ENCODE measurements around the gene MICAL2.

Gene MICAL2

DNA sequence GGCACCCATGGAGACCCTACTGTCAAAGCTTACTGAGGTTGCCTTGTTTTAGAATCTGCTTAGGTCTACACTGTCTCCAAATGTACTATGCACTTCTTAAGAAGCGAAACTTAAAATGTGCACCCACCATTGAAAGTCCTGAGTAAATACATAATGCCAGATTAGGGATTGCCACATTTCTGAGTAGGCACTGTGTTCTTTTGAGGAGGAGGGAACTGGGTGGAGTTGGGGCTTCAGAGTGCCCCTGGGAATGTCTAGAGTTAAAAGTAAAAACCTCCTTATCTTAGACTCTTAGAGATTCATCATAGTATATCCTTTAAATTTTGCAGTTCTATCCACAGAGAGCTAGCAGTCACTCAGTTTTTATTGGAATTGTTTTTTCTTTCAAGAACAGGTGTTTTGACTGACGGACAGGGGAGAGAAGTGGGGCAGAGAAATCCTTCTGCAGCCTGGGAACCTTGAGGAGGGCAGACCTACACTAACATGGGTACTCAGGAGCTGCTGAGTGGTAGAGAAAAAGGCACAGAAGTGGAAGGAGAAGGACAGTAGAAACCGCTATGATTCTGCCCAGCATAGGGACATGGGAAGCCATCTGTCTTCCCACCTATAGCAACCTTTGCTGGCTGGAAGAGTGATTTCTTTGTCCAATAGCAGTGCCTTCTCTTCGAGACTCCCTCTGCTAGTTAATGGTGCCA, 33.4 kb upstream of the MICAL2 start:
- no peak for DNase-seq (ENCODE audit: low read depth)

DNA sequence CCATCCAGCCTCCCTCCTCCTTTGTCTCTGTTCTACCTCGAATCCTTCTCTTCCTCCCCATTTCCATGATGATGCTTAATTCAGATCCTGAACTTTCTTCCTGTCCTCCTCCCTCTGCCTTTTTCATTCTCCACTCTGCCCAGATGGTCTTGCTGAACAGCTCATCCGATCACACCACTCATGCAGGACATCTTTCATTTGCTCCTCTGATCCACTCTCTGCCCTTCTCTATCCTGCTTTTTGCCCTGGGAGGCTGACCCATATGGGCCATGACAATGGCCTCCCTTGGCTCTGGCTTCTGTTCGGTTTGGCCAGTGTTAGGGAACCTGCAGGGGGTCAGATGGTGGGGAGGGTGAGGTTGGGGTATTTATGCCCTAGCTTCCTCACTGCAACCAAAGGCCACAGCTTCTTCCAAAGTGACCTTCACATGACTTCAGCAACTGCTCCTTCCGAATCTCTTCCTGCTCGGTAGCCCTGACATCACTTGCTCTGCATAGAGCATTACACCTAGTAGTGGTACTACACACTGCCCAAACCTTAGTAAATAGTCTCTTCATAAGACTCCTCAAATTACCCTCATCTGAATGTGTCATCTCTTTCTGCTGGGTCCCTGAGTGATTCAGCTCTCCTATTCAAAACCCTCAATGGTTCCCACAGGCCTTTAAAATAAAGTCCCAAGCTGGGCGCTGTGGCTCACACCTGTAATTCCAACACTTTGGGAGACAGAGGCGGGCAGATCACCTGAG, 32.7 kb upstream of the MICAL2 start:
- no peak for DNase-seq (ENCODE audit: low read depth)

DNA sequence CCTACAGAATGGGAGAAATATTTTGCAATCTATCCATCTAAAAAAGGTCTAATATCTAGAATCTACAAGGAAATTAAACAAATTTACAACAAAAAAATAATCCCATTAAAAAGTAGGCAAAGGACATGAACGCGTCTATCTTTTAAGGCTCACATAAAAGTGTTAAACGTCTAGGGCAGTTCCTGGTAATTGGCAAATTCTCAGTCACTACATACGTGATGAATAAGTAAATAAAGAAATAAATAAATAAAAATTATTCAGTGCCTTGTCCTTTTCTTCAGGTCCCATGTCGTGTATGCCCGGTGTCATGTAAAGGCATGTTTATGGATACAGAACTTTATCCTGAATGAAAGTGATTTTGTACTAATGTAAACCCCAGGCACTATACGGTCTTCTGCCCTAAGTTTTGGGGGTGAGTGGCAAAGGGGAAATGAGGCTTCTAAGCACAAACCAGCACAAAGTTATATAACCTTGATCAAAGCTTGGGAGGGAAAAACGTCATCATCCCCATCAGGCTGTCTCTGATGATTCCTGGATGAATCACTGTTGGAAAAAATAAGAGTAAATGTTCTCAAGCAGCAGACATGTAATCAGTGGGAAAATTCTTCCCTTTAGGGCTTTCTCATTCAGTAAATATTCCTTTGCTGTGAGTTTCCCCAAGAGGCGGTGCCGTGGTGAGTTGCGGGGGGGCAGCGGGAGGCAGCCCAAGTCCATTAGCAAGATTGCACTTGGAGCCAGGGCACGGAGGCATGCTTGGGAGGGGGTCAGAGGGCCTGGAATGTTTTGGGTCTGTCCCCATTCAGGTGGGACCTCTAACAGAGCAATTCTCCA, 30.4 kb upstream of the MICAL2 start:
- no peak for DNase-seq (ENCODE audit: low read depth)

DNA sequence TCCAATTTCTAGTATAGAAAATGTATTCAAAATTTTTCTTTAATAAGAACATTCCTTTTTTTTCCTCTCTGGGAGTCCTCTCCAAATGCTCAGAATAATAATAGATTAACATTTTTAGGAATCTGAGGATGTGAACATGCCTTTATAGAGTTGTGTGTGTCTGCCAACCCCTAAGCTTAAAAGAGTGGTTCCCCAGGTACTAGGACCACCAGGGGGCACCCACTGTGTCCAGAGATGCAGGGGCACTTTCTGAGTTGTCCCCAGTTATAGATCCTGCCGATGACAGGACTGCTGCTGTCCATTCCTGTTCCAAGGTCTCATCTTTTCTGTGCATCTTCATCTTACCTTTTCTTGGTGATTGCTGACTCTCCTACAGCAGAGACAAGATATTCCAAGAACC, 27.0 kb upstream of the MICAL2 start:
- no peak for DNase-seq (ENCODE audit: low read depth)

DNA sequence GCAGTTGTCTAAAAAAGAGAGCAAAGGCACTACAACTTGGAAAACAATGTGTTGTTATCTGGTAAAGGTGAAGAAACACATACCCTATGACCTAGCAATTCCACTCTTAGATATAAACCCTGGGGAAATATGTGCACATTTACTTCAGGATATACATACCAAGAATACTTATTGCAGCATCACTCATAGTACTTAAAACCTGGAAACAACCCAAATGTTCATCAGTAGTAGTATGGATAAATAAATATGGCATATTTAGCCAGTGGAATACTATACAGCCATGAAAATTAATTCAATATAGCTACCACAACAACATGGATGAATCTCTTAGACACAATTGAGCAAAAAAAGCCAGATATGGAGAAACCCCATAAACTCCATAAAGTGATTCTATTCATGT, 26.1 kb upstream of the MICAL2 start:
- no peak for DNase-seq (ENCODE audit: low read depth)

DNA sequence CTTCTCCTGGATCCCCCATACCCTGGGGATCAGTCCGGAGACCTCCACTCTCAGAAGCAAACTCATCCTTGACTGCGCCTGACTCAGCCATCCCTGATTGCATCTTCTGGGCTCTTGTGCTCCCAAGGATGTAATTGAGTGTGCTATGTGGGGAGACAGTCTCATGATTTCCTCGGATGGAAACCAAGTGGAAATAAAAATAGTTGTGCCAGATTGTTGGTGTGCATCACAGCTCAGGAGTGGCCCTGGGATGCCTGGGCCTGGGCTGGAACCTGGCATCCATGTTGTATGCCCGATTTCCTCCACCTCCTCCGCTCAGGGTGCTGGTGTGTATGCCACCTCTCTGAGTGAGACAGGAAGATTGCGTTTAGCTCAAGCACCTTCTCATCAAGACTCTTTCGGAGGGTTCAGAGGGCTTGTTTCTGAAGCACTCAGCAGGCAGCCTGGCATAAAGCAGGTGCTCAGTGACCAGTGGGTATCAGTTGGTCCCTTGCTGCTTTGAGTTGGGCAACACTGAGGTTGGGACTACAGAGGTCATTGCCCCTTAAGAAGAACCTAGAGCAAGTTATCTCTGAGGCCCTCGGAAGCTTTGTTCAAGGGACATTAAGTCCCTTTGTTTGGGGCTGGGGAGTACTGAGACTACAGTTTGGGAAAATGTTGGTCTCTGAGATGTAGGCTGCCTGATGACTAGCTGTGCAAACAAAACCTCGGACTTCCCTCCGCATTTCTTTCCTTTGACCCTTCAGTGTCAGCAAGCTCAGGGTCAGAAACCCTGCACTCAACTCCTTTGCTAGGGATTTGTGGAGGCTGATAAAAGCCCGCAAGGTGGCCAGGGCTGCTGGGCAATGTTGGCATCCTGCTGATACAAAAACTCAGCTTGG, 24.8 kb upstream of the MICAL2 start:
- no peak for DNase-seq (ENCODE audit: low read depth)

DNA sequence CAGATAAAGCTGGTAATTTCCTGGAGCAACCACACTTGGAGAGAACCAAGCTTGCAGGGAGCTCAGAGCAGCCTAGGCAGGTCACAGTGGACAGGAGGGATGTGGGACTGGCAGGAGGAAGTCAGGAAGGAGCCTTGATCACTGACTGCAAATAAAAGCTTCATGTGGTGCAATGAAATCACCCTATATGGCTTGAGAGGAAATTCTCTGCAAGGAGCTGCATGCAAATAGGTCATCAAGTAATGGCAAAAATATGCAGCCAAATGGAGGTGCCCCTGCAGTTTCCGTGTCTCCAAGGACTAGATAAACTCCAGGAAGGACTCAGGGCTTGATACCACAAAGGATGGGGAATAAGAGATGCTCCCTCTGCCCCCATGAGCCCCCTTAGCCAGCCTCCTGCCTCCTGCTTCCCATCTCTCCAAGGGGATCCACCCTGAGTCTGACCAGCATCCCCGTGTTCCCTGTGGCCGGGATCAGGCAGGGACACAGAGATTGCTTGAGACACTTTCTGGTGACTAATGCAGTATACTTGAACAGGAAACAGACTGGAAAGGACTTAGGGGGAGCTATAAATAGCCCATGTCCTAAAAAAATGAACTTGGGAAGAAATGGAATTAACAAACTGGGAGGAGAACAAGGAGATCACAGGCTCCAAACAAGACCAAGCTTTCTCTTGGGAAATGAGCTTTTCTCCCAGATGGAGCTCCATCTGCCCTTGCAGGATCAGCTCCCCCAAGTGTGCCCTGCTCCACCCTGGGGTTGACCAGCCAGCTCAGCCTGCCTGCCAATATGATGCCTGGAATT, 23.9 kb upstream of the MICAL2 start:
- no peak for DNase-seq (ENCODE audit: low read depth)

DNA sequence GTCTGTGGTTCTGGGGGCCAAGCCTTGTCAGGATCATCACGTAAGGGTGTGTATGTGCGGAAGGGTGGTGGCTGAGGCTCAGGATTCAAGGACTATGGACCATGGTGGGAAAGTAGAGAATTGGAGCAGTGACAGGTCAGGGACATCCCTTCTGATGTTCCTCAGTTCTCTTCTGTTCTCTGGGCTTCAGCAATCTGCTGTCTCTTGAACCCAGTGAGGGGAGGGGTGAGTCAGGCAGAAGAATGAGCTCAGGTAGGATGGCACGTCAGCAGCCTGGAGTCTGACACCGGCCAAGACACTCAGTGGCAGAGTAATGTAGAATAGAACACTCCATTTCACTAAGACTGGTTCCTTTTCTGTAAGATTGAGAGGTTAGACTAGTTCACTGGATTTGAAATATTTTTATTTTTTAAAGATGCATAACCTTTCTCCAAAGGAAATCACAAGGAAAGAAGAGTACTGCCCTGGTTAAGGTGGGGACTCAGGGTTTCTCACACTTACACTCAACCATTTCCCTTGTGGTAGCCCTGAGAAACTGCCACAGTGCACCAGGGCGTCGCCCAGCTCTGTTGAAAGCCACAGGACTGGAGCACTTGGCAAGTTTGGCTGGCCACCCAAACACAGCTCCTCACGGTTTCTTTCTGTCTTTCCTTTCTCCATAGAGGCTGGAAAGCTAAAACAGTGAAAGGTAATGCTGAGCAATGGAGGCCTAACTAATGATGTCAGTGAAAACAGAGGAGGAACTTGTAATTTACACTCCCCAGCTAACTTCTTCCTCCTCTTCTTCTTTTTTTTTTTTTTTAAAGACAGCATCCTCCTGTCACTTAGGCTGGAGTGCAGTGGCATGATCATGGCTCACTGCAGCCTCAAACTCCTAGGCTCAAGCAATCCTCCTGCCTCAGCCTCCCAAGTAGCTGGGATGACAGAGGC, 23.1 kb upstream of the MICAL2 start:
- peak; percentile 10 for DNase-seq (ENCODE audit: low read depth)

DNA sequence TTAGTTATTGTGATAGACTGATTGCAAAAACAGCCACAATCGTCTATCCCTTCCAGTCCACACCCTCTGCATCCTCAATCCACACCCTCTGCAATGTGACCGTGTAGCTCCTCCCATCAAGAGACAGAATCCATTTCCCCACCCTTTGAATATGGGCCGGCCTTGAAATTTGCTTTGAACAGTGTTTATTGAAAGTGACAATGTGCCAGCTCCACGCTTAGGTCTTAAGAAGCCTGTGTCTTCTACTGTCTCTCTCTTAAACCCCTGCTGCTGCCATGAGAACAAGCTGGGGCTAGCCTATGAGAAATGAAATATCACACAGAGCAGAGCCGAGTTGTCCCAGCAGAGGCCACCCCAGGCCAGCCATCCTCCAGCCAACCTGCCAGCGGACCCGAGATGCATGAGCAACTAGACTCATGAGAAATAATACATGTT, 22.3 kb upstream of the MICAL2 start:
- DNase-seq (ENCODE audit: low read depth) = no peak

DNA sequence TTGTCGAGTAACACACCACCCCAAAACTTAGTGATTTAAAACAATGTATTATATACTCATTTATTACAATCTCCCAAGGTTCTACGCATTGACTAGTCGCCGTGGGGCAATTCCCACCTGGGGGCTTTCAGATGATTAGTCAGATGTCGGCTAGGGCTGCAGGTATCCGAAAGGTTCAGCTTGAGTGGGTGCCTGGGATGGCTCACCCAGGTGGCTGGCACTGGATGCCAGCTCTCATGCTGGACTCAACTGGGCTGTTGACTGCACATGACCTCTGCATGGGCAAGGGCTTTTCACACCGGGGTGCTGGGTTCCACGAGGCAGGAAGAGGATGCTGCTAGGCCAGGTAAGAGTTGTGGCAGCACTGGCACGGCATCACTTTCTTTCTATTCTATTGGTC, 21.9 kb upstream of the MICAL2 start:
- DNase-seq (ENCODE audit: low read depth) = no peak

DNA sequence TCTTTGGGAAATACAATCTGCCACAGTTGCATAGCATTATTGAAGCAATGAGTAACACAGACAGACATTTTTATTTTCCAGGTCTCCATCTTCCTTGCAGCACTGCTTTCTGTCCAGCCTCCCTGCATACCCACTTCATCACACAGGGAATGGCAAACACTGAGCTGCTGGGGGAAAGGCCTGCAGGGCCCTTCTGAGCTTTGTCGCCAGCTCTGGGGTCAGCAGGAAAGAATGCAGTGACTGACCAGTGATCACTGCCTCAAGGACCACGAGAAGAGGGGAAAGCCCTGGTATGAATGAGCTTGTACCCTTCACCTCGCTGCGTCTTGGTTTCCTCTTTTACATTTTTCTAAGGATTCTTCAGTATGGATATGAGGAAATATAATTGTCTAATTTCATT, 21.3 kb upstream of the MICAL2 start:
- DNase-seq (ENCODE audit: low read depth) = no peak

DNA sequence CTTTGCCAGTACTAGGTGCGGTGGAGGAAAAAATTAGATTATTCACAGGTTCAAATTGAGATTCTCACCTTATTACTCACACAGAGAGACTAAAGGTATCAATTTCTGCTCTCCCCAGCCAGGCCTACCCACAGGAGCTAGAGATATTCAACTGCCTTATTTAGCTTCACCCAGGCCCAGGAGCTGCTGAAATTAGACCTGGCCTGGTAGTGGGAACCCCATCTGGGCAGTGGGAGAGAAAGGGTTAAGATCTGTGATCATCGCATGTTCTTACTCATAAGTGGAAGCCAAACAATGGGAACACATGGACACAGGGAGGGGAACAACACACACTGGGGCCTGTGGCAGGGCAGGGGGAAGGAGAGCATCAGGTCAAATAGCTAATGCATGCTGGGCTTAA, 20.9 kb upstream of the MICAL2 start:
- DNase-seq (ENCODE audit: low read depth) = no peak

DNA sequence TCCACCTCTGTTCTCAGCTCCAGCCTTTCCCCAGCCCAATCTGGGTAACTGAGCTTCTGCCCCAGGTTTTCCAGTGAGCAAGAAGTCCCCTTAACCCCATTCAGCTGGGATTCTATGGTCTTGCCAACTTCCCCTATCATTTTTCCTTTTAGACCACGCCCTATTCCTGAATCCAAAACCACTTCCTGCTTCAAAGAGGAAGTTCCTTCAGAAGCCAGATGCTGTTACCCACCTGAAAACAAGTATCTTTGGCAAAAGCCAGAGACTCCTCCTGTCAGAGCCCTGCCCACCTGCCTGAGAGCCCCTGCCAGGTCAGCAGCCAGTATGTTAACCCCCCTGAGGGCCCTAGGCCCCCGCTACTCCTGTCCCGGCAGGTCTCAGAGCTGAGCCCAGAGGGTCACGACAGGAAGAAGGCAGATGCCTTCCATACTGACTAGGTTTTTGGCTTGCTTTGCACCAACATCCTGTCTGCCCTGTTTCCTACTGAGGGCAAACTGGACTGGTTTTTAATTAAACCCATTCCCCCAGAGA, 20.3 kb upstream of the MICAL2 start:
- DNase-seq (ENCODE audit: low read depth) = no peak

DNA sequence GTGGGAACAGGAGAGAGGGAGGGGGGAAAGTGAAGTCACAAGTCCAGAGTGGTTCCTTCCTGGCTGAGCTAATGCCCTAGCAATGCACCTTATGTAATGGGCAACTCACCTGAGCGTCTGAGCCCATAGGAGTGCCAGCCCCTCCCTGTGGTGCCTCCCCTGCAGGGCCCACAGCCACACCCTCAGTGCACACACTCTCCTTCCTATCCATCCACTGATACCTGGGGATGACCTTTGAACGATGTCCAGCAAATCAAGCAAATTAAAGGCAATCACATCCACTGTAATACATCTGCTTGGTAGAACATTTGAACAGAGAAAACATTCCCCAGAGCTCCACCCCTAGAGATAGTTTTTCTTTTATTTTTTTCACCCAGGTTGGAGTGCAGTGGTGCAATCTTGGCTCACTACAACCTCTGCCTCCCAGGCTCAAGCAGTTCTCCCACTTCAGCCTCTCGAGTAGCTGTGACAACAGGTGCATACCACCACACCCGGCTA, 19.6 kb upstream of the MICAL2 start:
- DNase-seq (ENCODE audit: low read depth) = no peak

DNA sequence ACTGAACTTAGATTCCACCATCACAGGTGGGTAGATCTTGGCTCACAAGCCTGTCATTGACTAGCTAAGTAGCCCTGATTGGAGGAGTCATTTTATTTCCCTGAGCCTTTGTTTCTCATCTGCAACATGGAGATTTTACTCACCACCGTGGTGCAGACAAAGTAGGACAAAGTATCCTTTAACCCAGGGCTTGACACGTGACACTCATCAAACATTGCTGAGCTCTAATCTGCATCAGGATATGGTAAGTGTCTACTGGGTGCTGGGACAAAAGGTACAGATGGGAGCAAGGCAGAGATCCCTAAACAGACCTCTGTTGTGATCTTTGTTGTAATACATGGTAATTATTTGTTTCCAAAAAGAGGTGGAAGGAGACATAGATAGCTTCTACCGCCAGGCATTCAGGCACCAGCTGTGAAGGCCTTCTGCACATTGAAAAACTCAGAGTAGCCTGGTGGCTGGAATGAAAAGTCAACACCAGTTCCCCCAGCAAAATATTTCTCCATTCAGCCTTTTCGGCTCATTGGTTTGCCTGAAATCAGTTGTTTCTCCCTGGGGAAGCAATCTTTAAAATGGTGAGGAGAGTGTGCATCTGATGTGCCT, 18.3 kb upstream of the MICAL2 start:
- DNase-seq (ENCODE audit: low read depth) = no peak

DNA sequence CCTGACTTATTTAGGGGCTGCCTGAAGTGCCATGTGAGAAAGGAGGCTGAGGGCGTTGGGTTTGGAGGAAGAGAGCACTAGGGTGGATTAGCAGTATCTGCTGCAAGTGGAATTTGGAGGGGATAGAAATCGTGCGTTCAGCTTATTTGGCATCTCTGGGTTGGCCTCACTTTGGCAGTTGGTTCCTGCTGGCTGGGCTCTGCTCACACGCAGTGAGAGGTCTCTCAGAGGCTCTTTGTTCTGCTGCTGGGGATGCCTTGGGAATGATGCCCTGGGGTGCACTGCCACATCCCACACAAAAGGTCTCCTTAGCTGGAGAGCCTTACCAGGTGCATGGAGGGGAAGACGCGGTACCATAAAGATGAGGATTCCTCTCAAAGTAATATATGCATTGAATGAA, 17.7 kb upstream of the MICAL2 start:
- no peak for DNase-seq (ENCODE audit: low read depth)

DNA sequence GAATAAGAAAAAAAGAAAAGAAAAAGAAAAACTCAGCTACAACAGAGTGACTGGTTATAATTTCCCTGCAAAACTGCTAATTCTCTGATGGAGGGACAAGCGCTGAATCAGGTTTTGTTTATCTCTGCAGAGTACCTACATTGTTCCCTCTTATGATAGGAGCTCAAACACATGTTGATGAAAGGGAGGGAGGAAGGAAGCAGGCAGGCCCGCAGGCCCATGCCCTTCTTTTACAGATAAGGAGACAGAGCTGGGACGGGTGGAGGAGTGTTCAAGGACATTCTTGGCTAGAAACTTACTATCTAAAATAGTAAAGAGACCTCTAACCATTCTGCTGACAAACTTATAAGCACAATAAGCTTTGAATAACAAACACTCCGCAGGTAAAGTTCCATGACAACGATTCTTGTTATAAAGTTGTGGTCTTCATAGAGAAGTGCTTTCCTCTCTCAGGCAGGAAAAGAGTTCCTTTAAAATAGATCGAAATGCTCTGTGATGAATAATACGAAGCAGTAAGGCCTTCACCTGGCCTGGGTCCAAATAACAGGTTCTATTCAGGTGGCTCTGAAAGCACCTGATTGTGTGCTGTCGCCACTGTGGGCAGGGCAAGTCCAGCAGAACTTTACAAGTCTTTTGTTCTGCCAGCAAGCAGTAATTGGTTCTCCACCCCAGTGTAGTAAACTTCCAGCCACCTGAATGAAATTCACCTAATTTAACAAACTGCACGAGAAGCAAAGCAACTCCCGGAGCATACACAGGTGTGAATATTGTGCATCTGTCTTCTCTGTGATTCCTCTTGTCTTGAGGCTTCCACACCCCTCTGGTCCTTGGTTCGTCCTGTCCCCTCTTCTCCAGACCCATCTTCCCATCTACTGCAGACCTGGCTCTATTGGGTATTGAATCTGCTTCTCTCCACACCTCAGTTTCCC, 15.3 kb upstream of the MICAL2 start:
- DNase-seq (ENCODE audit: low read depth) = no peak

DNA sequence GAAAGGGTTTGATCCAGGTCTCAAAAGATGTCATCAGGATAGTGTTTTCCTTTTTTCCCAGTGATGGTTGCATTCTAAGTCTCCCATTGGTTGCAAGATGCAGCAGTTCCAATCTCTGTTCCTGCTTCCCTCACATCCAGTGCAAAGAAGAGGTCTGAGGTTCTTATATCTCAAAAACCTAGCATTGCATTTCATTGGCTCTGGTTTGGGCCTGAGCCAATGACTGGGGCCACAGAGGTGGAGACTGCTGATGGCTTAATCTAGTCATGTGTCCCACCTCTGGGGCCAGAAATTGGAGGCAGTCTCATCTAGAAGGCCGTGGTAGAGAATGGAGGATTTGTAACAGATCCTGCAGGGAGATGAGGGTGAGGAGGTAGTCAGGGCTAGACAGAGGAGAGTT, 13.2 kb upstream of the MICAL2 start:
- no peak for DNase-seq (ENCODE audit: low read depth)

Measured in activated T-helper 9 cell treated with anti-CD3 and anti-CD28 coated beads, Interleukin-2, amount 50 U/mL, for 16 hours (primary cell).